CD14-positive monocyte (primary cell): ENCODE data around the gene JAK2. TPM values are rescaled to one million over a fixed set of nuclear protein-coding genes. Genes with fewer than 3 reads are reported as not detected.

Source experiments
- DNase-seq, 3 donors: peaks; one replicate each; pipeline ENCODE4 v3.0.0-alpha.2; 2011 to 2022
- H2AFZ ChIP-seq: 2 replicates; pipeline ENCODE4 v1.6.0; 2012; ENCODE audit warnings: mild to moderate bottlenecking, low read depth, low read length, inconsistent platforms; ENCODE audit not compliant: insufficient read depth, poor library complexity, severe bottlenecking
- H3K27ac ChIP-seq, 2 donors: 1 replicate in 1 of 2; 2 replicates in 1 of 2; pipeline ENCODE4 v1.5.1; 2012 to 2013; ENCODE audit warnings: low read length in 2 of 2, control low read depth in 1 of 2, inconsistent platforms in 1 of 2, low read depth in 1 of 2, mild to moderate bottlenecking in 1 of 2
- H3K27me3 ChIP-seq, 2 donors: one replicate each; pipeline versions ENCODE4 v1.6.0 to v1.6.1; 2011 to 2013; ENCODE audit warnings: low read length in 2 of 2; ENCODE audit not compliant: control insufficient read depth in 2 of 2, insufficient read depth in 2 of 2
- H3K36me3 ChIP-seq, 2 donors: replicated peaks in 1 of 2; 1 replicate in 1 of 2; 2 replicates in 1 of 2; pipeline versions ENCODE4 v1.5.1 to v1.6.1; 2012 to 2013; ENCODE audit warnings: low read length in 2 of 2, control low read depth in 1 of 2, inconsistent platforms in 1 of 2, mild to moderate bottlenecking in 1 of 2; ENCODE audit not compliant: insufficient read depth in 2 of 2, control insufficient read depth in 1 of 2
- H3K4me1 ChIP-seq, 2 donors: 1 replicate in 1 of 2; 2 replicates in 1 of 2; pipeline versions ENCODE4 v1.5.1 to v1.6.1; 2012 to 2013; ENCODE audit warnings: low read length in 2 of 2, control low read depth in 1 of 2, inconsistent platforms in 1 of 2, mild to moderate bottlenecking in 1 of 2, moderate library complexity in 1 of 2; ENCODE audit not compliant: insufficient read depth in 2 of 2, control insufficient read depth in 1 of 2
- H3K4me2 ChIP-seq: replicated peaks from 2 replicates; pipeline ENCODE3; 2012; ENCODE audit warnings: low read length, moderate library complexity, mild to moderate bottlenecking; ENCODE audit not compliant: poor library complexity, severe bottlenecking; ENCODE audit errors: extremely low read depth
- H3K4me3 ChIP-seq, 3 experiments: fragments of 200-600 bp in 1 of 3; sonication (generic) in 1 of 3; replicated peaks in 1 of 3; 1 replicate in 2 of 3; 2 replicates in 1 of 3; pipeline ENCODE4 v1.5.1; 2011 to 2013; ENCODE audit warnings: low read length in 3 of 3, mild to moderate bottlenecking in 3 of 3, control low read depth in 2 of 3, low read depth in 2 of 3, inconsistent platforms in 1 of 3, moderate library complexity in 1 of 3
- H3K79me2 ChIP-seq: 2 replicates; pipeline ENCODE4 v1.6.0; 2012; ENCODE audit warnings: mild to moderate bottlenecking, control low read depth, inconsistent platforms, low read length, moderate library complexity; ENCODE audit not compliant: insufficient read depth
- H3K9ac ChIP-seq: 2 replicates; pipeline ENCODE4 v1.6.0; 2017; ENCODE audit warnings: low read length, mild to moderate bottlenecking; ENCODE audit not compliant: insufficient read depth, poor library complexity, severe bottlenecking
- H3K9me3 ChIP-seq, 2 donors: replicated peaks in 1 of 2; 1 replicate in 1 of 2; 2 replicates in 1 of 2; pipeline versions ENCODE4 v1.5.1 to v1.6.1; 2012 to 2013; ENCODE audit warnings: low read length in 2 of 2, control low read depth in 1 of 2; ENCODE audit not compliant: control insufficient read depth in 1 of 2, insufficient read depth in 1 of 2
- H4K20me1 ChIP-seq: 2 replicates; pipeline ENCODE4 v1.6.0; 2012; ENCODE audit warnings: mild to moderate bottlenecking, low read length, control low read depth, moderate library complexity; ENCODE audit not compliant: insufficient read depth
- H3K27ac Mint-ChIP-seq, 7 donors: one replicate each; pipeline ENCODE4 v1.8.0; 2020; ENCODE audit warnings: mild to moderate bottlenecking in 7 of 7, mixed read lengths in 7 of 7, moderate library complexity in 6 of 7, inconsistent platforms in 2 of 7
- H3K27me3 Mint-ChIP-seq, 3 donors: one replicate each; pipeline ENCODE4 v1.8.0; 2021 to 2022; ENCODE audit warnings: low read depth in 3 of 3, mild to moderate bottlenecking in 3 of 3, mixed read lengths in 3 of 3, moderate library complexity in 3 of 3, inconsistent platforms in 1 of 3
- H3K36me3 Mint-ChIP-seq, 2 donors: one replicate each; pipeline ENCODE4 v1.8.0; 2020; ENCODE audit warnings: mixed read lengths in 2 of 2, inconsistent platforms in 1 of 2, mild to moderate bottlenecking in 1 of 2
- H3K4me1 Mint-ChIP-seq: one replicate; pipeline ENCODE4 v1.8.0; 2020; ENCODE audit warnings: mild to moderate bottlenecking, mixed read lengths
- H3K4me3 Mint-ChIP-seq, 2 donors: one replicate each; pipeline ENCODE4 v1.8.0; 2020; ENCODE audit warnings: mild to moderate bottlenecking in 2 of 2, mixed read lengths in 2 of 2, moderate library complexity in 1 of 2
- H3K9me3 Mint-ChIP-seq, 7 donors: one replicate each; pipeline ENCODE4 v1.8.0; 2020 to 2022; ENCODE audit warnings: mixed read lengths in 7 of 7, mild to moderate bottlenecking in 6 of 7, moderate library complexity in 6 of 7, inconsistent platforms in 2 of 7
- WGBS: methylation state at CpG from one replicate; pipeline ENCODE4 v1.1.5; 2013; ENCODE audit warnings: missing lambda C conversion rate; ENCODE audit not compliant: insufficient coverage; 5-methylcytosine and 5-hydroxymethylcytosine counted together
- intact Hi-C, 2 donors: fragments of 100-400 bp; cut with micrococcal nuclease; formaldehyde crosslinking; loops; one replicate each; pipeline versions ENCODE4 v1.15.0 to v1.15.1; 2023
- polyA plus RNA-seq, 3 donors: library from polyadenylated mRNA; depleted of rRNA in 1 of 3; unstranded in 2 of 3; stranded (reverse) in 1 of 3; fragments of 300-500 nt in 2 of 3; fragments of >200 nt in 1 of 3; fragmentation: Illumina TruSeq in 2 of 3; gene quantifications; 1 replicate in 2 of 3; 2 replicates in 1 of 3; pipeline ENCODE4 v1.2.3, GENCODE V29; 2012 to 2021
- TF ChIP-seq, protein P1 (sequence below): fragments of 200-600 bp; IDR thresholded peaks from one replicate; pipeline ENCODE4 v1.8.0; 2022; ENCODE audit warnings: antibody characterized with exemption, mild to moderate bottlenecking

JAK2 gene
- polyA plus RNA-seq, 3 donors, result 23.5 to 34.7 (median 33.0) TPM

- Mint-ChIP-seq H3K27ac (no peak overlapping the region), H3K4me3 (no peak overlapping the region), H3K9me3 (peaks cover 8 to 17% (median 14%) of the 10 kb centered on the region in 7 donors), H3K27me3 (peaks cover 0 to 3% (median 0%) of the 10 kb centered on the region in 3 donors), H3K36me3 (peaks cover 4 to 5% of the 10 kb centered on the region in 2 donors), H3K4me1 (peaks cover 8% of the 10 kb centered on the region)
- Histone ChIP-seq H3K4me1 (peaks cover 8 to 19% of the 10 kb centered on the region in 2 donors), H3K4me2 (no peak overlapping the region), H3K4me3 (no peak overlapping the region), H3K27ac (no peak overlapping the region), H3K79me2 (no peaks in the 10 kb centered on the region), H3K36me3 (no peaks in the 10 kb centered on the region), H3K27me3 (no peaks in the 10 kb centered on the region), H3K9me3 (peaks cover 0 to 6% of the 10 kb centered on the region in 2 donors), H2AFZ (peak overlapping the region; percentile 31), H4K20me1 (no peaks in the 10 kb centered on the region), H3K9ac (no peak overlapping the region)
- intact Hi-C loops, result no loop called here
- DNase-seq, result no peak
- TF ChIP-seq, protein P1, sequence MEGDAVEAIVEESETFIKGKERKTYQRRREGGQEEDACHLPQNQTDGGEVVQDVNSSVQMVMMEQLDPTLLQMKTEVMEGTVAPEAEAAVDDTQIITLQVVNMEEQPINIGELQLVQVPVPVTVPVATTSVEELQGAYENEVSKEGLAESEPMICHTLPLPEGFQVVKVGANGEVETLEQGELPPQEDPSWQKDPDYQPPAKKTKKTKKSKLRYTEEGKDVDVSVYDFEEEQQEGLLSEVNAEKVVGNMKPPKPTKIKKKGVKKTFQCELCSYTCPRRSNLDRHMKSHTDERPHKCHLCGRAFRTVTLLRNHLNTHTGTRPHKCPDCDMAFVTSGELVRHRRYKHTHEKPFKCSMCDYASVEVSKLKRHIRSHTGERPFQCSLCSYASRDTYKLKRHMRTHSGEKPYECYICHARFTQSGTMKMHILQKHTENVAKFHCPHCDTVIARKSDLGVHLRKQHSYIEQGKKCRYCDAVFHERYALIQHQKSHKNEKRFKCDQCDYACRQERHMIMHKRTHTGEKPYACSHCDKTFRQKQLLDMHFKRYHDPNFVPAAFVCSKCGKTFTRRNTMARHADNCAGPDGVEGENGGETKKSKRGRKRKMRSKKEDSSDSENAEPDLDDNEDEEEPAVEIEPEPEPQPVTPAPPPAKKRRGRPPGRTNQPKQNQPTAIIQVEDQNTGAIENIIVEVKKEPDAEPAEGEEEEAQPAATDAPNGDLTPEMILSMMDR, result no peak
- no CpG with 5 or more reads among the region's 3 CpGs for WGBS
Measured at GRCh38 chr9:4967523-4967922, 17.5 kb upstream of the JAK2 start.

- TF ChIP-seq, protein P1, result no peak
- Mint-ChIP-seq H3K27me3 (peaks cover 0 to 3% (median 0%) of the 10 kb centered on the region in 3 donors), H3K27ac (no peak overlapping the region), H3K36me3 (peaks cover 0 to under 1% of the 10 kb centered on the region in 2 donors), H3K9me3 (peaks cover 0 to 4% (median 1%) of the 10 kb centered on the region in 7 donors), H3K4me1 (peaks cover 8% of the 10 kb centered on the region), H3K4me3 (no peak overlapping the region)
- H3K9me3 ChIP-seq, result no peaks in the 10 kb centered on the region
- H3K4me3 ChIP-seq, result no peak overlapping the region
- intact Hi-C loops, result no loop called here
- H3K27ac ChIP-seq, result no peak overlapping the region
- no peaks in the 10 kb centered on the region for H3K79me2 ChIP-seq
- H3K4me1 ChIP-seq, result peaks cover 8 to 19% of the 10 kb centered on the region in 2 donors
- no CpG with 5 or more reads among the region's 1 CpG for WGBS
- H3K4me2 ChIP-seq, result no peak overlapping the region
- H3K27me3 ChIP-seq, result no peaks in the 10 kb centered on the region
- H4K20me1 ChIP-seq, result no peaks in the 10 kb centered on the region
- no peaks in the 10 kb centered on the region for H3K36me3 ChIP-seq
- no peak overlapping the region for H3K9ac ChIP-seq
- H2AFZ ChIP-seq, result no peak overlapping the region
- DNase-seq, result no peak
Measured at GRCh38 chr9:4969130-4969529, 15.9 kb upstream of the JAK2 start.
